ENCODE measurements around the gene CDK4.

GRCh38 chr12:57732270-57732669 lies 19.8 kb downstream of the CDK4 start:
- TF ChIP-seq CTCF (conservative IDR thresholded peaks at IDR 0.05; ENCODE audit: low read depth, low read length) (no peak), RCOR1 (IDR thresholded peaks at IDR 0.05; ENCODE audit: insufficient replicate concordance, low read length) (no peak), POLR2A (IDR thresholded peaks at IDR 0.05; ENCODE audit: low read depth, low read length) (no peak), USF2 (IDR thresholded peaks at IDR 0.05; ENCODE audit: low read depth, low read length) (no peak), CEBPB (IDR thresholded peaks at IDR 0.05; ENCODE audit: low read depth, low read length) (no peak), SMC3 (IDR thresholded peaks at IDR 0.05; ENCODE audit: low read depth, low read length) (no peak), ELK1 (IDR thresholded peaks at IDR 0.05; ENCODE audit: borderline replicate concordance, low read depth, low read length) (no peak), RFX5 (IDR thresholded peaks at IDR 0.05; ENCODE audit: low read depth, low read length) (no peak), CHD1 (IDR thresholded peaks at IDR 0.05; ENCODE audit: low read depth, low read length) (no peak), RAD21 (IDR thresholded peaks at IDR 0.05; ENCODE audit: low read length) (no peak)

Data from IMR-90 (cell line).